B cell (primary cell): ENCODE data around the gene CIC.

Experiments
- EZH2 ChIP-seq: IDR thresholded peaks from 2 replicates; pipeline ENCODE4 v1.6.1; 2012; ENCODE audit warnings: borderline replicate concordance, low read depth, mild to moderate bottlenecking, moderate library complexity, low read length; ENCODE audit not compliant: insufficient read depth, poor library complexity, severe bottlenecking
- TF ChIP-seq, protein P1 (sequence below): fragments of 200-600 bp; IDR thresholded peaks from one replicate; pipeline ENCODE4 v1.8.0; 2022; ENCODE audit warnings: antibody characterized with exemption, mild to moderate bottlenecking

- TF ChIP-seq, protein P1, sequence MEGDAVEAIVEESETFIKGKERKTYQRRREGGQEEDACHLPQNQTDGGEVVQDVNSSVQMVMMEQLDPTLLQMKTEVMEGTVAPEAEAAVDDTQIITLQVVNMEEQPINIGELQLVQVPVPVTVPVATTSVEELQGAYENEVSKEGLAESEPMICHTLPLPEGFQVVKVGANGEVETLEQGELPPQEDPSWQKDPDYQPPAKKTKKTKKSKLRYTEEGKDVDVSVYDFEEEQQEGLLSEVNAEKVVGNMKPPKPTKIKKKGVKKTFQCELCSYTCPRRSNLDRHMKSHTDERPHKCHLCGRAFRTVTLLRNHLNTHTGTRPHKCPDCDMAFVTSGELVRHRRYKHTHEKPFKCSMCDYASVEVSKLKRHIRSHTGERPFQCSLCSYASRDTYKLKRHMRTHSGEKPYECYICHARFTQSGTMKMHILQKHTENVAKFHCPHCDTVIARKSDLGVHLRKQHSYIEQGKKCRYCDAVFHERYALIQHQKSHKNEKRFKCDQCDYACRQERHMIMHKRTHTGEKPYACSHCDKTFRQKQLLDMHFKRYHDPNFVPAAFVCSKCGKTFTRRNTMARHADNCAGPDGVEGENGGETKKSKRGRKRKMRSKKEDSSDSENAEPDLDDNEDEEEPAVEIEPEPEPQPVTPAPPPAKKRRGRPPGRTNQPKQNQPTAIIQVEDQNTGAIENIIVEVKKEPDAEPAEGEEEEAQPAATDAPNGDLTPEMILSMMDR, result no peak
- no peak for TF ChIP-seq EZH2
These were observed 19.3 kb downstream of the CIC start for GRCh38 chr19:42288387-42288786.
